Measurements from ENCODE around the gene GPR132.

- TF ChIP-seq POLR2AphosphoS5 (IDR thresholded peaks at IDR 0.05): no peak
- no peak for TF ChIP-seq CTCF (IDR thresholded peaks at IDR 0.05 in 8 of 11, conservative IDR thresholded peaks at IDR 0.05 in 3 of 11)
Measured at GRCh38 chr14:105098316-105098715, 33.1 kb upstream of the GPR132 start.
